DOHH2 (cell line): Measurements from ENCODE around the gene ZNF592.

Experiments
- H3F3A ChIP-seq: fragments of 200-600 bp; sonication (generic), shearing (Covaris generic); 2 replicates; pipeline ENCODE4 v1.6.0; 2016; ENCODE audit warnings: antibody characterized with exemption, mild to moderate bottlenecking; ENCODE audit not compliant: control insufficient read depth, insufficient read depth
- H3K27ac ChIP-seq: fragments of 200-600 bp; sonication (generic); 2 replicates; pipeline ENCODE4 v1.5.1; 2014; ENCODE audit warnings: low read depth, mild to moderate bottlenecking, low read length, moderate library complexity
- H3K27me3 ChIP-seq: fragments of 200-600 bp; sonication (generic); 2 replicates; pipeline ENCODE4 v1.6.1; 2014; ENCODE audit warnings: mild to moderate bottlenecking, low read length, mixed read lengths; ENCODE audit not compliant: control insufficient read depth
- H3K36me3 ChIP-seq: fragments of 200-600 bp; sonication (generic); 2 replicates; pipeline ENCODE4 v1.6.1; 2014; ENCODE audit warnings: mild to moderate bottlenecking, low read length, moderate library complexity, mixed read lengths; ENCODE audit not compliant: control insufficient read depth
- H3K4me1 ChIP-seq: fragments of 200-600 bp; sonication (generic); 2 replicates; pipeline ENCODE4 v1.6.1; 2014; ENCODE audit warnings: mild to moderate bottlenecking, low read length, mixed read lengths; ENCODE audit not compliant: control insufficient read depth
- H3K4me2 ChIP-seq: fragments of 200-600 bp; sonication (generic); 2 replicates; pipeline ENCODE4 v1.6.0; 2014; ENCODE audit warnings: mild to moderate bottlenecking, low read length, moderate library complexity
- H3K4me3 ChIP-seq: fragments of 200-600 bp; sonication (generic); 2 replicates; pipeline ENCODE4 v1.5.1; 2014; ENCODE audit warnings: mild to moderate bottlenecking, low read length, mixed read lengths
- H3K79me2 ChIP-seq: fragments of 200-600 bp; sonication (generic); 2 replicates; pipeline ENCODE4 v1.6.1; 2014; ENCODE audit warnings: mild to moderate bottlenecking, low read length, mixed read lengths; ENCODE audit not compliant: control insufficient read depth
- H3K9me2 ChIP-seq: fragments of 200-600 bp; sonication (generic); replicated peaks from 2 replicates; pipeline ENCODE4 v1.6.1; 2014; ENCODE audit warnings: mild to moderate bottlenecking, low read length, mixed read lengths; ENCODE audit not compliant: control insufficient read depth
- H3K9me3 ChIP-seq: fragments of 200-600 bp; sonication (generic); 2 replicates; pipeline ENCODE4 v1.6.1; 2014; ENCODE audit warnings: antibody characterized with exemption, low read length, mixed read lengths; ENCODE audit not compliant: control insufficient read depth, insufficient read depth
- H4K20me1 ChIP-seq: fragments of 200-600 bp; sonication (generic); 2 replicates; pipeline ENCODE4 v1.6.0; 2014; ENCODE audit warnings: low read depth, mild to moderate bottlenecking, antibody characterized with exemption, low read length, moderate library complexity; ENCODE audit not compliant: control insufficient read depth, insufficient read depth
- CTCF ChIP-seq: fragments of 200-600 bp; sonication (generic); IDR thresholded peaks from one replicate; pipeline ENCODE4 v1.5.1; 2014; ENCODE audit warnings: antibody characterized with exemption, mild to moderate bottlenecking, low read depth, low read length; ENCODE audit not compliant: poor library complexity, severe bottlenecking
- EZH2phosphoT487 ChIP-seq: fragments of 200-600 bp; sonication (generic); IDR thresholded peaks from 2 replicates; pipeline ENCODE4 v1.6.1; 2017; ENCODE audit warnings: borderline replicate concordance, mild to moderate bottlenecking, antibody characterized with exemption, low read length, moderate library complexity, mixed read lengths

ZNF592 gene

GRCh38 chr15:84783493-84784251, 35.3 kb downstream of the ZNF592 start:
- Histone ChIP-seq H3K27me3 (no peaks in the 10 kb centered on the region), H3K27ac (no peak overlapping the region), H3K79me2 (peaks cover 85% of the 10 kb centered on the region), H3K36me3 (peaks cover 72% of the 10 kb centered on the region), H3K9me3 (no peaks in the 10 kb centered on the region), H3K4me2 (no peak overlapping the region), H3K9me2 (no peaks in the 10 kb centered on the region), H3K4me1 (no peaks in the 10 kb centered on the region), H4K20me1 (peaks cover 12% of the 10 kb centered on the region; the same call in 1 of the 2 replicates), H3K4me3 (no peak overlapping the region), H3F3A (no peaks in the 10 kb centered on the region)
- no peak for TF ChIP-seq EZH2phosphoT487
- TF ChIP-seq CTCF: no peak

- H3K27me3 ChIP-seq: no peaks in the 10 kb centered on the region
- H3K4me1 ChIP-seq: no peaks in the 10 kb centered on the region
- H3K9me3 ChIP-seq: no peaks in the 10 kb centered on the region
- TF ChIP-seq EZH2phosphoT487 (no peak), CTCF (no peak)
- no peak overlapping the region for H3K27ac ChIP-seq
- no peak overlapping the region for H3K4me3 ChIP-seq
- peaks cover 86% of the 10 kb centered on the region for H3K79me2 ChIP-seq
- no peak overlapping the region for H3K4me2 ChIP-seq
- H3K9me2 ChIP-seq: no peaks in the 10 kb centered on the region
- H3F3A ChIP-seq: no peaks in the 10 kb centered on the region
- peaks cover 16% of the 10 kb centered on the region for H4K20me1 ChIP-seq
- H3K36me3 ChIP-seq: peaks cover 78% of the 10 kb centered on the region
Observed at GRCh38 chr15:84784262-84784661, 35.9 kb downstream of the ZNF592 start.

GRCh38 chr15:84785053-84785452, 36.7 kb downstream of the ZNF592 start:
- no peaks in the 10 kb centered on the region for H3K4me1 ChIP-seq
- no peak overlapping the region for H3K4me3 ChIP-seq
- H3K9me2 ChIP-seq: no peaks in the 10 kb centered on the region
- H4K20me1 ChIP-seq: peaks cover 16% of the 10 kb centered on the region
- H3K4me2 ChIP-seq: no peak overlapping the region
- H3K27ac ChIP-seq: no peak overlapping the region
- H3K79me2 ChIP-seq: peaks cover 86% of the 10 kb centered on the region
- H3F3A ChIP-seq: no peaks in the 10 kb centered on the region
- TF ChIP-seq EZH2phosphoT487: no peak
- no peak for TF ChIP-seq CTCF
- peaks cover 79% of the 10 kb centered on the region for H3K36me3 ChIP-seq
- no peaks in the 10 kb centered on the region for H3K9me3 ChIP-seq
- H3K27me3 ChIP-seq: no peaks in the 10 kb centered on the region
